HG03520 (cell line): ENCODE measurements around the gene CLCF1.
A peak's percentile ranks its signal among the peaks of the same experiment; 100 is the strongest.
"Not testable (repeated sequence)": the region's sequence is repeated elsewhere in the genome, so short reads cannot be mapped to it uniquely, and the experiment has no call there.

Experiments used
- ATAC-seq: cut with Tn5 transposase; IDR thresholded peaks from one replicate; pipeline ENCODE4 v1.9.1; 2021; ENCODE audit warnings: mild to moderate bottlenecking, moderate library complexity; ENCODE audit not compliant: unreplicated experiment

Gene CLCF1

GRCh38 chr11:67409261-67409666 is 35.9 kb upstream of the CLCF1 start:
- ATAC-seq = no peak

- no peak for ATAC-seq
These were observed 35.2 kb upstream of the CLCF1 start for GRCh38 chr11:67408437-67409200.

- ATAC-seq = no peak
These were observed 34.3 kb upstream of the CLCF1 start for GRCh38 chr11:67407688-67408163.

GRCh38 chr11:67406969-67407687 is 33.7 kb upstream of the CLCF1 start:
- no peak for ATAC-seq

DNA sequence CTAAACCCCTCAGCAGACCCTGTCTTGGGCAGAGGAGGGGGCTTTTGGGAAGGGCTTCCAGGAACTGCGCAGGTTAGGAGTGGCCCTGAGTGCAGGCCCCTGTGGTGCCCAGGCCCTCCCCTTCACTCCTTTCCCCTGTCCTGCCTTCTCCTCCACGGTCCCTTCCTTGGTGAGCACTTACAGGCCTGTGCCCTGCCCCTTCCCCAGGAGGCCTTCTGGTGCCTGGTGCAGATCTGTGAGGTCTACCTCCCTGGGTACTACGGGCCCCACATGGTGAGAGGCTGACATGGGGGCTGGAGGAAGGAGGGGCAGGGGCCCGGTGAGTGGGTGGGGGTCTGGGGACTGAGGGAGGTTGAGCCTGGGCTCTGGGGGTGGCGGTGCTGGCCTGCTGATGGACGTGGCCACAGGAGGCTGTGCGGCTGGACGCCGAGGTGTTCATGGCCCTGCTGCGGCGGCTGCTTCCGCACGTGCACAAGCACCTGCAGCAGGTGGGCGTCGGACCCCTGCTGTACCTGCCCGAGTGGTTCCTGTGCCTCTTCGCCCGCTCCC is 33.1 kb upstream of the CLCF1 start:
- ATAC-seq = no peak

GRCh38 chr11:67405688-67406339 is 32.4 kb upstream of the CLCF1 start:
- no peak for ATAC-seq

GRCh38 chr11:67405196-67405567 is 31.8 kb upstream of the CLCF1 start:
- ATAC-seq = no peak

DNA sequence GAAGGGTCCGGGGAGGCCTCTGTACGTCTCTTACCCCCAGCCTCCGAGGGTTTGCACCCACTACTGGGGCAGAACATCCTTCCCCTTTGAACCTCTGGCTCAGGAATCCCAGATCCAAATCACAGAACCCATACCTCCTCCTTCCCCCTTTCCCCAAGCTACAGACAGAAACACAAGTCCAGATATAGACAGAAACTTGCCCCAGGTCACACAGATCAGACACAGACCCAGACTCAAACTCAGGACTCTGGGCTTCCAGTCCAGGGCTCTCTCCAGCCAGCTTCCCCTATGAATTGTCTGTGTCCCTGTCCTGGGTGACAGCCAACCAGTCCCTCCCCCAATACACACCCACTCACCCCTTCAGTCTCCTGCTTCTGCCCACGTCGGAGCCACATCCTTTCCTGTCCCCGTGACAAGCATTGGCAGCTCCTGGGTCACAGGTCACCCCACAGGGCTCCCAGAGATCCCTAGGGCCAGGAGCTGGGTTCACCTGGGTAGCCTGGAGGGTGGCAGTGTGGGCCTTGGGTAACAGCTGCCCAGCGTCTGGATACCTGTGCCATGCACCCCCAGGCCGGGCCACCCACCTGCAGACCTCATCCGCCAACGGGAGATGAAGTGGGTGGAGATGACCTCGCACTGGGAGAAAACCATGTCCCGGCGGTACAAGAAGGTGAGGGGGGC is 31.3 kb upstream of the CLCF1 start:
- no peak for ATAC-seq

DNA sequence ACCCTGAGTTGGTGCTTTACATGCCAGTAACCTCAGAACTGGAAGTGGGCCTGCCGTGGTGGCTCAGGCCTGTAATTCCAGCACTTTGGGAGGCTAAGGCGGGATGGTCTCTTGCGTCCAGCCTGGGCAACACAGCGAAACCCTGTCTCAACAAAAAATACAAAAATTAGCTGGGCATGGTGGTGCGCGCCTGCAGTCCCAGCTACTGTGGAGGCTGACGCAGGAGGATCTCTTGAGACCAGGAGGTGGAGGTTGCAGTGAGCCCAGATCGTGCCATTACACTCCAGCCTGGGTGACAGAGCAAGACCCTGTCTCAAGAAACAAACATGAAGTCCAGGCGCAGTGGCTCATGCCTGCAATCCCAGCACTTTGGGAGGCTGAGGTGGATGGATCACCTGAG is 29.7 kb upstream of the CLCF1 start:
- not testable (repeated sequence) for ATAC-seq

DNA sequence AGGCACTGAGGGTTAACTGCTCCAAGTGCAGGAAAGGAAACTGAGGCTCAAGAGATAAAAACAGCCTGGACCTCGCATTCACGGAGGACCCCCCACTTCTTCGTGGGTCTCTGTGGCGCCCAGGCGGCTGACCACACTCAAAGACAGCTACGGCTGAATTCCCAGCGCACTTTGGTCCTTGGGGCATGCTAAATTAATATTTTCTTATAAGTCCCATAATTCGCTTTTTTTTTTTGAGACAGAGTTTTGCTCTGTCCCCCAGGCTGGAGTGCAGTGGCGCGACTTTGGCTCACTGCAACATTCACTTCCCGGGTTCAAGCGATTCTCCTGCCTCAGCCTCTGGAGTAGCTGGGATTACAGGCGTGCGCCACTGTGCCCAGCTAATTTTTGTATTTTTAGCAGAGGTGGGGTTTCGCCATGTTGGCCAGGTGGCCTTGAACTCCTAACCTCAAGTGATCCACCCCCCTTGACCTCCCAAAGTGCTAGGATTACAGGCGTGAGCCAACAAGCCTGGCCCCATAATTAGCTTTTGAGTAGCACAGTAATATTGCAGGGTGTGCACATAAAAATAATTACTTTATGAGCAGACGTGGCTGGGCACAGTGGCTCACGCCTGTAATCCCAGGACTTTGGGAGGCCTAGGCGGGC is 28.9 kb upstream of the CLCF1 start:
- ATAC-seq = not testable (repeated sequence)

- peak; percentile 47 for ATAC-seq
These were observed 28.2 kb upstream of the CLCF1 start, which contains the start of gene PPP1CA for GRCh38 chr11:67401495-67402191. TSS of gene PPP1CA (minus strand) at chr11:67401858. CDS start at chr11:67401782, 76 bp downstream.

GRCh38 chr11:67400942-67401494 is 27.6 kb upstream of the CLCF1 start:
- ATAC-seq = peak; percentile 11

DNA sequence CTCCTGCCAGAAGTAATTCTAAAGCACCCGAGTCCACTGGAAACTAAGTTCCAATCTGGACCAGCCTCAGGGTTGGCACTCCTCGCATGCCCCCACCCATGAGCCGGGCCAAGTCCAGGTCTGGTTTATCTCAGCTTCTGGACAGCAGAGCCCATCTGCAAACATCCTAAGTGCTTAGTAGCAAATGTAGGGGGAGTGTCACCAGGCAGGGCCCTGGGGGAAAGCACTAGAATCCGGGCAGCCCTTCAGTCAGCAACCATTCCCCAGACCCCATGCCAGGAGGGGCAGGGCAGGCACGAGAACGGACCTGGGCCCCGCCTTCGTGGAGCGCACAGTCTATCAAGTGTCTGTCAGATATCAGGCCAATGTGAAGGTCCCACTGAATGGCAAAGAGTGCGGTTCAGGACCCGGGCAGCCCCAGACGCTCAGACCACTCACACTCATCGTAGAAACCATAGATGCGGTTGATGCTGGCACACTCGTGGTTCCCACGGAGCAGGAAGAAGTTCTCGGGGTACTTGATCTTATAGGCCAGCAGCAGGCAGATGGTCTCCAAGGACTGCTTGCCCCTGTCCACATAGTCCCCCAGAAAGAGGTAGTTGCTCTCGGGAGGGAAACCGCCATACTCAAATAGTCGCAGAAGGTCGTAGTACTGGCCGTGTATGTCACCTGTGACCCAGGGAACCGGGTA is 27.0 kb upstream of the CLCF1 start:
- ATAC-seq = no peak

DNA sequence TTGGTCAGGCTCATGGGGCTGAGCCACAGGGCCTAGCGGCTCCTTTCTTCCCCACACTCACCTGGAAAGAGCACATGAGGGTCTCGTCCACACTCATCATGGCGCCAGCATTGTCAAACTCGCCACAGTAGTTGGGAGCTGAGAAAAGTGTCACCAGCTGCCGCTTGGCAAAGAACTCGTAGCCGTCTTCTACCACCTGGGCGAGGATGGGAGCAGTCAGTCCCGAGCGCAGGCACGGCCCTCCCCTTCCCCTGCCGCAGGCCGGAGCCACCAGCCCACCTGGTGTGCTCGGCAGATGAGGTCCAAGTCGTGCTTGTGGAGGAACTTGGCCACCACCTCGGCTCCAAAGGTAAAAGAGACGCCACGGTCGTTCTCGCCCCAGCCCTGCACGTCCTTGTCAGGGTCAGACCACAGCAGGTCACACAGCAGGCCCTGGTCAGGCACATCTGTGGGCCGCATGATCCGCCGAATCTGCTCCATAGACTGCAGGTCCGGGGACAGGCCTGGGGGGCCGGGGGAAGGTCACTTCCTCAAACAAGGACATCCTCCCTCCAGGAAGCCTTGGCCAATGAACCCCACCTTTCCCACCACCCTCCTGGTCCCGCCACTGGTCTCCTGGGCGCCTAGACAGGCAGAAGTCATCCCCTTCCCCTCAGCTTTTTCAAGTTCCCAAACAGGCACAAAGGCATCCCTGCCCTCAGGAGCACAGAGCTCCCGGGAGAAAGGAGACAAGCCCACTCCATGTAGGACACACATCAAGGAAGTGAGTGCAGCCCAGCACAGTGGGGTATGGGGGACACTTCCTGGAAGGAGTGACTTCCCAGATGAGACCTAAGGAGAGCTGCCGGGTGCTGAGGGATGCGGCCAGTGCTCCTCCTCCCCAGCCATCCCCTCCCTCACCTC is 25.5 kb upstream of the CLCF1 start:
- ATAC-seq = no peak

DNA sequence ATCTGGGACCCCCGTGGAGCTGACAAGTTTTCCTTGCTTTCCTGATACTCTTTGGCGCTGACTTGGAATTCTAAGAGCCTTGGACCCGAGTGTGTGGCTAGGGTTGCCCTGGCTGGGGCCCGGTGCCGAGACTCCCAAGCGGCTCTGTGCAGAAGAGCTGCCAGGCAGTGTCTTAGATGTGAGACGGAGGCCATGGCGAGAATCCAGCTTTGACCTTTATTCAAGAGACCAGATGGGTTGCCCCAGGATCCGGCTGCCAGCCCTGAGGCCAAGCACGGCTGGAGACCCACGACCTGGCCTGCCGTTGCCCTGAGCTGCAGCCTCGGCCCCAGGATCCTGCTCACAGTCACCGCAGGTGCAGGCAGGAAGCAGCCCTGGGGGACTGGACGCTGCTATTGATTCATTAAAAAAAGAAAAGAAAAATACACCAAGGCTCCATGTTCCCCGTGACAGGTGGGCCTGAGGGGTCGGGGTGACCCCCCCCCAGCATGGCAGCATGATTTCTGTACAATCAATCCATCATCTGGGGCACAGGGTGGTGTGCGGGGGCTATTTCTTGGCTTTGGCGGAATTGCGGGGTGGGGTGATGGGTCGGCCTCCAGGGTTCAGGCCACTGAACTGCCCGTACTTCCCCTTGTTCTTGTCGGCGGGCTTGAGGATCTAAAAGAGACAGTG is 24.7 kb upstream of the CLCF1 start:
- ATAC-seq = no peak

DNA sequence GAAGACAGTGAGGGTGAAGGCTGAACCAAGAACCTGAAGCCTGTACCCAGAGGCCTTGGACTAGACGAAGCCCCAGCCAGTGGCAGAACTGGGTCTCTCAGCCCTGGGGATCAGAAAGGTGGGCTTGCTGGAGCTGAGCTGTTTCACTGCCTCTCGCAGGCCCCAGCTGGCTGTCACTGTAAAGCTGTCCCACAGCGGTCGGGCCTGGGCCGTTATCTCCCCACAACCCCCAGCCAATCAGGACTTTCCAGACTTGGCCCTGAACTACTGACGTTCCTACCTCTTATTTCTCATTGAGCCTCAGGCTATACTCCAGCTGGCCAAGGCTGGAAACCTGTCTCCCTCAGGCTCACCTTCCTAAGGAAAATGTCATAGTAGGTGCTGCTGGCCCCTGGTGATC is 24.1 kb upstream of the CLCF1 start:
- no peak for ATAC-seq
